HFF-Myc (cell line): ENCODE results near the gene TNFRSF1A.

Experiments
- DNase-seq: peaks from one replicate; pipeline ENCODE4 v3.0.0-alpha.2; 2011; ENCODE audit warnings: low read depth; ENCODE audit errors: extremely low read depth
- H3K4me3 ChIP-seq: replicated peaks from 2 replicates; pipeline ENCODE4 v1.5.1; 2011; ENCODE audit warnings: low read depth, mild to moderate bottlenecking, control low read depth, low read length
- TF ChIP-seq, protein P1 (sequence below): IDR thresholded peaks from 2 replicates; pipeline ENCODE4 v1.5.1; 2012; ENCODE audit warnings: mild to moderate bottlenecking, low read depth, low read length, control low read depth; ENCODE audit errors: missing control alignments

The TNFRSF1A gene

DNA sequence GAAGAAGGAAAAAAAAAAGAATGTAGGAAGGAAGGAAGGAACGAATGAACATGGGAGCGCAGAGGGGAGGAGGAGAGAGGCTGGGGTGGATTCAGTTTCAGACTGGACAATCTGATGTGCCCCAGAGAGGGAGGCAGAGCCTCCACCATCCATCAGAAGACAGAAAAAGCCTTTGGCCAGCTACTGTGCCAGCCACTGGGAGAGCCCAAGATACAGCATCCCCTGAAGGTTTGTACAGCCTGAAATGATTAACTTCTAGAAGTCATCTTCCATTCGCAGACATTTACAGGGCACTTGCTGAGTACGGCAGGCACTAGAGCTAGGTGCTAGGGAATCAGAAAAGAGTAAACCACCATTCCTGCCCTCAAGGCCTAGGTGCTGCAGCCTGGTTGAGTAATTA is 22.4 kb downstream of the TNFRSF1A start:
- no peak overlapping the region for H3K4me3 ChIP-seq
- TF ChIP-seq, protein P1, sequence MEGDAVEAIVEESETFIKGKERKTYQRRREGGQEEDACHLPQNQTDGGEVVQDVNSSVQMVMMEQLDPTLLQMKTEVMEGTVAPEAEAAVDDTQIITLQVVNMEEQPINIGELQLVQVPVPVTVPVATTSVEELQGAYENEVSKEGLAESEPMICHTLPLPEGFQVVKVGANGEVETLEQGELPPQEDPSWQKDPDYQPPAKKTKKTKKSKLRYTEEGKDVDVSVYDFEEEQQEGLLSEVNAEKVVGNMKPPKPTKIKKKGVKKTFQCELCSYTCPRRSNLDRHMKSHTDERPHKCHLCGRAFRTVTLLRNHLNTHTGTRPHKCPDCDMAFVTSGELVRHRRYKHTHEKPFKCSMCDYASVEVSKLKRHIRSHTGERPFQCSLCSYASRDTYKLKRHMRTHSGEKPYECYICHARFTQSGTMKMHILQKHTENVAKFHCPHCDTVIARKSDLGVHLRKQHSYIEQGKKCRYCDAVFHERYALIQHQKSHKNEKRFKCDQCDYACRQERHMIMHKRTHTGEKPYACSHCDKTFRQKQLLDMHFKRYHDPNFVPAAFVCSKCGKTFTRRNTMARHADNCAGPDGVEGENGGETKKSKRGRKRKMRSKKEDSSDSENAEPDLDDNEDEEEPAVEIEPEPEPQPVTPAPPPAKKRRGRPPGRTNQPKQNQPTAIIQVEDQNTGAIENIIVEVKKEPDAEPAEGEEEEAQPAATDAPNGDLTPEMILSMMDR = no peak
- DNase-seq = no peak

DNA sequence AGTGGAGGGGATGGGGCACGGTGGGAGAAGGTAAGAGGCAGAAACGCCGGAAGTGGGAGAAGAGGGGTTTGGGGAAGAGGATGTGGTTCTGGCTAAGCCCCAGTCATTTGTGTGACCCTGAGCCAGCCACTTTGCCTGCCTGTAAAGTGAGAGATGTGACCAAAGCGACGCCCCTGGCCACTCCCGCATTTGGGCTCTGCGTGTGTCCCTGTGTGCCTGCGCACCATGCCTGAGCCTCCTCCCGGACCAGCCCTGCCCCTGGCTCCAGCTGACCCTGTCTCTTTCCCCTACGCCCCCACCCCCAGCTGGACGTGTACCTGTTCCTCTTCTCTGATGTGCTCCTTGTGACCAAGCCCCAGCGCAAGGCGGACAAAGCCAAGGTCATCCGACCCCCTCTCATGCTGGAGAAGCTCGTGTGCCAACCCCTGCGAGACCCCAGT is 23.4 kb downstream of the TNFRSF1A start:
- no peak for DNase-seq
- TF ChIP-seq, protein P1 = no peak

DNA sequence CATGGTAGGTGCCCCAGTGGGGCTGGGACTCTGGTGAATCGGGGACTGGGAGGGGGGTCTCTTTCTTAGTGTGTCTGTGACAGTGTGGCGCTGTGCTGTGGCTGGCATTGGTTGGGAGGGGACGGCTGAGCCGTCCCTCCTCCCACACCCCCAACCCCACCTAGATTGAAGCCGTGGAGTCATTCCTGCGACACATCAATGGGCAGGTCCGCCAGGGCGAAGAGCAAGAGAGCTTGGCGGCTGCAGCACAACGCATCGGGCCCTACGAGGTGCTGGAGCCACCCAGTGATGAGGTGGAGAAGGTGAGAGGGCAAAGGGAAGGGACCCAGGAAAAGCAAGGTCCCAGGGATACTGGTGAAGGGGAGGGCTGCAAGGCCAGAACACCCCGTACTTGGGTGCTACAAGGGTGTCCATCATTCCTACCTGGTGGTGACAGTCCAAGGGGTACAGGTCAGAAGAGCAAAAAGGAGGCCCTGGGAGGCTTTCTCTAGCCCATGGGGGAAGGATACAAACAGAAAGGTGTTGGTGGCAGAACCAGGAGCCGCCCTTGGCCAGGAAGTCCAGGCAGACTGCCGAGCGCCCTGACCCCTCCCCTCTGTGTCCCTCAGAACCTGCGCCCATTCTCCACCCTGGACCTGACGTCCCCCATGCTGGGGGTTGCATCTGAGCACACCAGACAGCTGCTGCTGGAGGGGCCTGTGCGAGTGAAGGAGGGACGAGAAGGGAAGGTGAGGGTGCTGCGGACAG is 24.0 kb downstream of the TNFRSF1A start:
- no peak for DNase-seq
- no peak overlapping the region for H3K4me3 ChIP-seq
- TF ChIP-seq, protein P1 = no peak

More for the DNA sequence above, 23.4 kb downstream of the TNFRSF1A start:
- H3K4me3 ChIP-seq = no peak overlapping the region

DNA sequence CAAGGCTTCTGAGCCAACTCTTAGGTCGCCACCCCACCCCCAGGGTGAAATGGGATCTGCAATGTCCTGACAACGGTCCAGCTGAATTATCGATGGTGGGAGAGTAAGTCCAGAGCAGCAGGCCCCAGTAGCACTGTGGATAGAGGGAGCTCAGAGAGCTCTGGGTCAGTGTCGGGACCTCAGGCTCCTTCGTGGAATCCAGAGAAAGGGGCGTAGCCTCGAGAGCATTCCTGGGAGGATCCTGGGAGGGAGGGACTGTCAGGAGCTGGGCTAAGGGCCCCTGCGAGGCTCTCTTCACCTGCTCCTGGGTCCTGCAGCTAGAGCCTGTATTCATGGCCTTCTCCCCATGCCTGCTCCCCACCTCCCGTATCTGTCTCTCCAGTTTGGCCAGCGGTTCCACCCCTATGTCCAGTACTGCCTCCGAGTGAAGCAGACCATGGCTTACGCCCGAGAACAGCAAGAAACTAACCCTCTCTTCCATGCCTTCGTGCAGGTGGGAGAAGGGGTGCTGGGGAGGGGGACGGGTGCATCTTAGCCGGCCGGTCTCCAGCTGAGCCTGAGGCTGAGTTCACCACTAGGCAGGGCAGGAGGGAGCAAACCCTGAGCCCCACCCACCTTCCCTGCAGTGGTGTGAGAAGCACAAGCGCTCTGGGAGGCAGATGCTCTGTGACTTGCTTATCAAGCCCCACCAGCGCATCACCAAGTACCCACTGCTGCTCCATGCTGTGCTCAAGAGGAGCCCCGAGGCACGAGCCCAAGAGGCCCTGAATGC is 24.8 kb downstream of the TNFRSF1A start:
- DNase-seq = no peak
- H3K4me3 ChIP-seq = no peak overlapping the region
- TF ChIP-seq, protein P1 = no peak

DNA sequence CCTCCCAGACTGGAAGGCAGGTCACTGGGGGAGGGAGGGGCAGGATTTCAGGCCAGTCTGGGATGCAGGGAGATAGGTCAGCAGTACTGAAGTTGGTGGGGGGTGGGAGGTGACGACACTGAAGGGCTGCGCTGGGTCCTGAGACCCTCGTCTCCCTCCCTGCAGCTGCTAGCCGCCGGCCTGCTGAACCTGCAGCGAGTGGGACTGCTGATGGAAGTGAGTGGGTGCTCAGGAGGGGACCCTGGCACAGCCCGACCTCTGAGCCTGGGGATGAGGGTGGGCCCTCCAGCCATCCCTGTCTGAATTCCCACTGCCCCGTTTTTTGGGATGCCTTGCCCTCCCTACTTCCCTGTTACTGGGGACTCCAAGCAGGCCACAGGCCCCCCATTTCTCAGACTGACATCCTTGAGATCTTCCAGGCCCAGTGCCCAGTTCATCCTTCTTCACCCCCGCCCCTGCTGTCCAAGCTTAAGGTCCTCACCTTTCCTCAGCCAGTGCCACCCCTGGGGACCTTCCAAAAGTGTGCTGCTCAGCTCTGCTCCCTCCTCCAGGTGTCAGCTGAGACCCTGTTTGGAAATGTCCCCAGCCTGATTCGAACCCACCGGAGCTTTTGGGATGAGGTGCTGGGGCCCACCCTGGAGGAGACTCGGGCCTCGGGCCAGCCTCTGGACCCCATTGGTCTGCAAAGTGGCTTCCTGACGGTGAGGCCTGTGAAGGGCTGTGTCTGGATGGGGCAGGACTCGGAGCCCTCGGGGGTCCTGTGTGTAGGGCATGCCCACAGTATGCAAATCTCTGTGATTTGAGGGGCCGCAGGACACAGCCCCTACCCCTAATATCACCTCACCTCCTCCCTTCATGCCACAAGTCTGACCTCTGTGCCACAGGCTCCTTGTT is 25.9 kb downstream of the TNFRSF1A start:
- H3K4me3 ChIP-seq = no peak overlapping the region
- TF ChIP-seq, protein P1 = no peak
- no peak for DNase-seq

DNA sequence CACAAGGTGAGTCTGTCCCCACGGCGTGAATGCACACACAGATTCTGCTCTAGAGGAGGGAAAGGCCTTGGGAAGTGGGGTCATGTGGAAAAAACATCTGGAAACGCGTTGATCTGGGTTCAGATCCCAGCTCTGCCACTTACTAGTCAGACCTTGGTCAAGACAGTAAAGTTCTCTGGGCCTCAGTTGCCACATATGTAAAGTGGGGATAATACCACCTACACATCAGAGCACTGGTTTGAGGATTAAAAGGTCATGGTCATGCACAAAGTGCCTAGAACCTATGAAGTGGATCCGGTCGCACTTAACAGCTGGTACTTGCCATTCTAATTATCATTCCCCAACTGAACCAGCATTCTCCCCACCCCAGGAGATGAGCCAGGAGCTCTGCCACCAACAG is 26.7 kb downstream of the TNFRSF1A start:
- TF ChIP-seq, protein P1 = no peak
- no peak overlapping the region for H3K4me3 ChIP-seq
- no peak for DNase-seq
